ENCODE data around the gene PRR3. TPM values are rescaled to one million over a fixed set of nuclear protein-coding genes. Genes with fewer than 3 reads are reported as not detected.

PRR3 gene
- total RNA-seq, 1 experiment from 2014 or later = 25.4 TPM

- no peak for DNase-seq (ENCODE audit: low spot score)
These were observed 13.6 kb downstream of the PRR3 start for GRCh38 chr6:30570740-30571074.

GRCh38 chr6:30571075-30571761 lies 14.1 kb downstream of the PRR3 start, which contains the start of gene ABCF1:
TSS of gene ABCF1 (plus strand) at chr6:30571442. CDS start at chr6:30571488, 46 bp downstream.
- DNase-seq (ENCODE audit: low spot score) = peak; percentile 94

GRCh38 chr6:30571762-30572082 lies 14.6 kb downstream of the PRR3 start:
- no peak for DNase-seq (ENCODE audit: low spot score)

- no peak for DNase-seq (ENCODE audit: low spot score)
These were observed 15.1 kb downstream of the PRR3 start for GRCh38 chr6:30572148-30572547.

- DNase-seq (ENCODE audit: low spot score) = no peak
These were observed 16.0 kb downstream of the PRR3 start for GRCh38 chr6:30573113-30573512.

DNA sequence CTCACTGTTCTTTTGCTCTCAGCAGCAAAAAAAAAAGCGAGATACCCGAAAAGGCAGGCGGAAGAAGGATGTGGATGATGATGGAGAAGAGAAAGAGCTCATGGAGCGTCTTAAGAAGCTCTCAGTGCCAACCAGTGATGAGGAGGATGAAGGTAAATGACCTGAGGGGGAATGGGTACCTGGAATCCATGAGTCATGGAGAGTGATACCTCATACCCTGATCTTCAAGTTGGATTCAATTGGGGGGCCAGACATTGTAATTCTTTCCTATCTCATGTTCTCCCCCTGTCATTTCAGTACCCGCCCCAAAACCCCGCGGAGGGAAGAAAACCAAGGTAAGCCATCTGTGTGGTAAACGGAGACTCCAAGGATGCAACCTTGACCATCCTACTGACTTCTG lies 21.0 kb downstream of the PRR3 start:
- DNase-seq (ENCODE audit: low spot score) = no peak

DNA sequence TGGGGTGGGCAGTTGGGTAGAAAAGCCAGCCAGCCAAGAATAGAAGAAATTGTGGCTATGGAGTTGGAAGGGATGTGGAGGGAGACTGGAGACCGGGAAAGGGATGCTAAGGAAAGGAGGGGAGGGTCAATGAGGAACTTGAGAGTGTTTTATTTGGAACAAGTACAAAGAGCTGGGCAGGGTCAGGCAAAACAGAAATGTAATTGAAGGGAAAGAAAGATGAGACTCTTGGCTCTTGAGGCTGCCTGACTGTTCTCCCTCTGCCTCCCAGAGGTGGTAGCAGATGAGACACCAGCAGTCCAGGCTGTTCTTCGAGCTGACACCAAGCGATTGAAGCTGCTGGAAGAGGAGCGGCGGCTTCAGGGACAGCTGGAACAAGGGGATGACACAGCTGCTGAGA lies 26.8 kb downstream of the PRR3 start:
- no peak for DNase-seq (ENCODE audit: low spot score)

DNA sequence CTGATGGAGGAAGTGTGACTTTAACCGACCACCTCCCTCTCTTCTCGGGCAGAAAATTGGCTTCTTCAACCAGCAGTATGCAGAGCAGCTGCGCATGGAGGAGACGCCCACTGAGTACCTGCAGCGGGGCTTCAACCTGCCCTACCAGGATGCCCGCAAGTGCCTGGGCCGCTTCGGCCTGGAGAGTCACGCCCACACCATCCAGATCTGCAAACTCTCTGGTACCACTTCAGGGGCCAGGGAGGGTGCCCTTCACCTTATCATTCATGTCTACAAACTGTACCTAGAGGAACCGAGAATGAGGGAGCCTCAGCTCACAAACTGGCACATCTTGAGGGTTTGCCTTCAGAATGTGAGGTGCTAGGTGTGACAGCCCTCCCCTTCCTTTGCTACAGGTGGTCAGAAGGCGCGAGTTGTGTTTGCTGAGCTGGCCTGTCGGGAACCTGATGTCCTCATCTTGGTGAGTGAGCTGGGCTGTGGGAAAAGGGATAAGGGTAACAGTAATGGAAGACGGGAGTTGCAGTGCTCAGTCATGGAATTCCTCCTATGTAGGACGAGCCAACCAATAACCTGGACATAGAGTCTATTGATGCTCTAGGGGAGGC lies 32.8 kb downstream of the PRR3 start:
- no peak for DNase-seq (ENCODE audit: low spot score)

GRCh38 chr6:30590509-30590908 lies 33.4 kb downstream of the PRR3 start:
- no peak for DNase-seq (ENCODE audit: low spot score)

DNA sequence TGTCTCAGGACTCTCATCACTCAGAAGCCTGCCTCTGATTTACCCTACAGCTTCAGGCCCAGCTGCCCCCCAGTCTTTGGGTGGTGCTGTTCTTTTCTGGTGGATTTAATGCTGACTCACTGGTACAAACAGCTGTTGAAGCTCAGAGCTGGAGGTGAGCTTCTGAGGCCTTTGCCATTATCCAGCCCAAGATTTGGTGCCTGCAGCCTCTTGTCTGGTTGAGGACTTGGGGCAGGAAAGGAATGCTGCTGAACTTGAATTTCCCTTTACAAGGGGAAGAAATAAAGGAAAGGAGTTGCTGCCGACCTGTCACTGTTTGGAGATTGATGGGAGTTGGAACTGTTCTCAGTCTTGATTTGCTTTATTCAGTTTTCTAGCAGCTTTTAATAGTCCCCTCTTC lies 33.9 kb downstream of the PRR3 start:
- no peak for DNase-seq (ENCODE audit: low spot score)

GRCh38 chr6:30592287-30592686 lies 35.2 kb downstream of the PRR3 start:
- no peak for DNase-seq (ENCODE audit: low spot score)

GRCh38 chr6:30597315-30598144 lies 40.4 kb downstream of the PRR3 start:
- peak; percentile 71 for DNase-seq (ENCODE audit: low spot score)

GRCh38 chr6:30598912-30599624 lies 42.0 kb downstream of the PRR3 start:
- no peak for DNase-seq (ENCODE audit: low spot score)

DNA sequence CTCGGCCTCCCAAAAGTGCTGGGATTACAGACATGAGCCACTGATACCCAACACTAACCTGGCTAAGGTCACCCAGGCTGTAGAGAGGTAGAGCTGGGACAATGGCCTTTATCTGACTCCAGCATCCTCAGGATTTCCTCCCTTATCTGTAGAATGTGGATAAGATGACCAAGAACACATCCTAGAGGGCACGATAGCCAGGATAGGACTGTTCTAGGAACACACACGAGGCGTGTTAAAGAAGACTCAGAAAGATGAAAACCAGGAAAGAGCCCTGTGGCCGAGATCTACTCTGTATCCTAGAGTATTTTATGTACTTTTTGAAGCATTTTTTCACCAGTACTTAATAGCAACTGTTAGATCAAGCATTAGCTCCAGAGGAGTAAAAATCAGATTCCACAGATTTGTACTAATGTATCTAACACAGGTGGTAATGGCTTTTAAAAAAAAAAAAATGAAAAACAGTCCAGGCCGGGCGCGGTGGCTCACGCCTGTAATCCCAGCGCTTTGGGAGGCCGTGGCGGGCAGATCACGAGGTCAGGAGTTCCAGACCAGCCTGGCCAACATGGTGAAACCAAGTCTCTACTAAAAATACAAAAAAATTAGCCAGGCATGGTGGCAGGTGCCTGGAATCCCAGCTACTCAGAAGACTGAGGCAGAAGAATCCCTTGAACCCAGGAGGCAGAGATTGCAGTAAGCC lies 42.7 kb downstream of the PRR3 start:
- DNase-seq (ENCODE audit: low spot score) = no peak

DNA sequence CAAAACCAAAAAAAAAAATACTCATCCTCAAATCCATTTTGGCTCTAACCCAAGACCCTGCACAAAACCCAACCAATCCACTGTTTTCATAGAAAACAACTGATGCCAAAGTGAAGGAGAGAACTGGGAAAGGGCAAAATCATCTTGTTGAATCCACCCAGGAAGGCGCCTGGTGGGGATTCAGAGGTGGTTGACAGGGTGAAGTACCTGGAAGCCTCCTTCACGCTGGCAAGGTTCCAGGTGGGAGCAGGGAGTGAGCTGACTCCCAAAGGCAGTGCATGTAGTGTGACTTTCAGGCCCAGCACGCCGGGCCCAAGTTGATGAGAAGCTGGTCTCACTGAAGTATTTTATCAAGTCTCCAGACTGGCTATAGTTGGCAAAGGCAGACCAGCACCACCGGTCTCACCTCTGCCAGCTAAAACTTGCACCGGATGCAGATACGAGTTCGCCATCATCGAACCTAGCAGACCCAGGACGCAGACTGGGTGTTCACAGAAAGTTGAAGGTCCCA lies 43.4 kb downstream of the PRR3 start:
- DNase-seq (ENCODE audit: low spot score) = no peak

- DNase-seq (ENCODE audit: low spot score) = no peak
These were observed 44.3 kb downstream of the PRR3 start for GRCh38 chr6:30601436-30601814.

GRCh38 chr6:30601815-30602641 lies 44.9 kb downstream of the PRR3 start:
- DNase-seq (ENCODE audit: low spot score) = no peak

DNA sequence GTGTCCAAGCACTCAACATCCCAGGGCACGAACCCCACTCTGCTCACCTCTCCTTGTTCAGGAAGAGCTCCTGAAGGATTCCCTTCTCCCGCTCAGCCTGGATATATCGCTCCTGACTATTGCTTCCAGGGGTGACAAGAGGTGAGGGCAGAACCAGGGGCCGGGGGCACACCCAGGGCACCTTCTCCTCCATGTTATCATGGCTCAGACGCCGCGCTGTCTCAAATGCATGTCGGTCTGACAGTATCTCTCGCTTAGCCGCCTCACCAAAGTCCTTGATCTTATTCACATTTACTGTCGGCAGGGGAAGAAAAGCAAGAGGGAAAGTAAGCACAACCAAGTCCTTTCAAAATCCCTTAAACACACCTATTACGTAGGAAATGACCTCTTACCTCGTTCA lies 46.9 kb downstream of the PRR3 start:
- no peak for DNase-seq (ENCODE audit: low spot score)

DNA sequence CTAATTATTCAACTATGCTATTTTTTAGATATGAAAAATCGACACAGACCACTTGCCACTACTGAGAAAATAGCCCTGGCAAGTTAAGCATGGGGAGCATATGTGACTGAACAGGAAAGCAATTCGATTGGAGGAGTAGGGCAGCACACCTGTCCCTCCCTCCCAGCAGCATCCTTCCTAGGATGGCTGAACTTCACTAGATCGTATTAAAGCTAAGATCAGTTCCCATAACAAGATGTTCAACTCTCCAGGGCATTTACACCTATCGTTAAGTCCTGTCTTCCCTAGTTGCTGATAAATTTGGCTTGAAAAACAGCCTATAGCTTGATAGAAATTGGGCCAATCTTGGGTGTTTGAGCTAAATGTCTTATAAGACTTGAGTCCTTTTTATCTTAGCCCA lies 53.0 kb downstream of the PRR3 start:
- no peak for DNase-seq (ENCODE audit: low spot score)

DNA sequence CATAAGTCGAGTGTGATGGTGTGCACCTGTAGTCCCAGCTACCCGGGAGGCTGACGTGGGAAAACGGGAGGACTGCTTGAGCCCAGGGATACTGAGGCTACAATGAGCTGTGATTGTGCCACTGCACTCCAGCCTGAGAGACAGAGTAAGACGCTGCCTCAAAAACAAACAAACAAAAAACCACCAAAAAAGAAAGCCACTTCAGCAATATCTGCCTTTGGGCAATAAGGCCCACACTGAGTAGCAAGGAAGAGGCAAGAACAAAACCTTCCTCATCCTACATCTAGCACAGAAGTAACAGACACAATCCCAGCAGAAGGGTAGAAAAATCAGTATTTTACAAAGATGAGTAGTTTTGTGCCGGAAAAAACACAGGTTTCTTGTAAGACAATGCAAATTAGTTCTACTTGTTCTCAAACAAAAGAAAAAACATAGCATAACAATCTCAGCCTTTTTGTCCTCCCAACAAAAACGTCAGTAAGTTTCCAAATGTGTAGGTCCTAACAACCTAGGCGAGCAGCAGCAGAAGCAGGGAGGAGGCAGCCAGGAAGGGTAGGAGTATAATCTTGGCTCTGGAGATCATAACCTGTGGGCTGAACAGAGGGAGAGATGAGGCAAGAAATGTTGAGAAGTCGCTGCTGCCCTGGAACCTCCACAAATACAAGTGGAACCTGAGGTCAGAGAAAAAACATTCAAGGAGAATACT lies 54.2 kb downstream of the PRR3 start:
- no peak for DNase-seq (ENCODE audit: low spot score)

Measured in H4 (cell line).